HG03159 (cell line): ENCODE data around the gene UBAP1.
"Not testable (repeated sequence)": the region's sequence is repeated elsewhere in the genome, so short reads cannot be mapped to it uniquely, and the experiment has no call there.

Source experiments
- ATAC-seq: cut with Tn5 transposase; IDR thresholded peaks from one replicate; pipeline ENCODE4 v1.9.1; 2021; ENCODE audit warnings: mild to moderate bottlenecking, moderate library complexity; ENCODE audit not compliant: unreplicated experiment

Gene UBAP1

GRCh38 chr9:34256104-34256503 lies 77.3 kb downstream of the UBAP1 start:
- no peak for ATAC-seq

- ATAC-seq, result no peak
Measured at GRCh38 chr9:34256987-34257585, 78.2 kb downstream of the UBAP1 start.

- ATAC-seq, result no peak
Measured at GRCh38 chr9:34259315-34259714, 80.5 kb downstream of the UBAP1 start.

DNA sequence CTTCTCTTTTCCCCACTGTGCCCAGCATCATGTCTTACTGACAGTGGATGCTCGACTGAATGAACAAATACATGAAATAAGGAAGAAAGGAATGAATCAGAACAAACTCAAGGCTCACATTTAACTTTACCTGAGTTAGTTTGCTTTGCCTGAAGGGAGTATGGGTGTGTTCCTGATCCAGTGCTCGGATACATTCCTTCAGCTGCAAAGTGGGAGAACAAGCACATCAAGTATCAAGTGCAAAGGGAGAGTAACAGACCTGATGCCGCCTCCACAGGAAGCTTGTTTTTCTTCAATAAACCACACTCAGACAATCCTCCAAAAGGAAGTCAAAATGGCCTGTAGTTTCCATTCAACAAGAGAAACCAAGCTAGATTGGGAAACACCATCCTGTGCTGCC lies 84.1 kb downstream of the UBAP1 start:
- ATAC-seq, result no peak

- no peak for ATAC-seq
Measured at GRCh38 chr9:34267660-34268059, 88.8 kb downstream of the UBAP1 start.

- ATAC-seq, result no peak
Measured at GRCh38 chr9:34271265-34272006, 92.6 kb downstream of the UBAP1 start.

DNA sequence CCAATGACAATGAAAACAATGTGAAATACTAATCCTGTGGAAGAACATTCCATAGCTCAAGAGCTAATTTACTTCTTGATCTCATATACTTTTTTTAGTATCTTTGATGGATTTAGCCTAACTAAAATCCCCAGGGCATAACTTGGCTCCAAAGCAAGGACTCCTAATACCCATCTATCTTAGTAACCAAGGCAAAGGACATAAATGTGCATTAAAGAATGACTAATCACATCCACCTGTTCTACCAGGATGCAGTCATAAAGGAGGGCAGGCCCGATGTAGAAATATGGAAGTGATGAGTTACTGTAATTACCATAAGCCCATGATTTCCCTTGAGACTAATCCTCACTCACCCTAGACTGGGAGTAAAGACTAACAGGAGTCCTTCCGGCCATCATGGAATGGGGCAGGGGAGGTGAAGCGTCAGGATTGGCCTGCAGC lies 93.3 kb downstream of the UBAP1 start:
- no peak for ATAC-seq

DNA sequence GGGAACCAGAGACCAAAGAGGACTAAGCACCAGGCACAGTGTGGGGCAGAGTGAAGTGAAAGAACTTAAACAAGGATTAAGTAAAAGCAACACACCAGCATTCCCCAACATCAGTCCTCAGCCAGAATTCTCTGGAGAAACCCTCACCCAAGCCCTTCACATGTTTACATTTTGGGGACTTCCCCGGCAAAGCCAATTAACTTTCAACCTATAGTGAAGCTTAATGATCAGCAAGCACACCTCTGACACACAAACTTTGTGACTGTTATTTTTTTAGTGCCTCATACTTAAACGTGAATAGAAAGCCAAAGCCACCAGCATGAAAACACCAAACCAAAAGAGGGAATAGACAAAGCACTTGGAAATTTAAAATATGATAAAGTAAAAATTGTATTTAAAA lies 94.7 kb downstream of the UBAP1 start:
- not testable (repeated sequence) for ATAC-seq

DNA sequence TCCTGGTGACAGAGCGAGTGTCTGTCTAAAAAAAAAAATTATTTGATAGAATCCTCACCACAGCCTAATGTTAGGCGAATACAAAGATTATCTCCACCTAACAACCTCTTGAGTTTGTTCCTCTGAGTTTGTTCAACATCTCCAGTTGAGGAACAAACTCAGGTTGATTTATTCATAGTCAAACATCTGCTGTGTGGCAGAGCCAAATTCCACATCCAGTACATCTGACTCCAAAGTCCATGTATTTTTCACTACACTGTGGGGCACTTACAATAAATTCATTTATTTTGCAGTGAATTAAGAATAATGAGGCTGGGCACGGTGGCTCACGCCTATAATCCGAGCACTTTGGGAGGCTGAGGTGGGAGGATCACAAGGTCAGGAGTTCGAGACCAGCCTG lies 97.0 kb downstream of the UBAP1 start:
- ATAC-seq, result no peak

GRCh38 chr9:34276772-34277171 lies 97.9 kb downstream of the UBAP1 start:
- ATAC-seq, result no peak

GRCh38 chr9:34279411-34279810 lies 100.6 kb downstream of the UBAP1 start:
- ATAC-seq, result no peak

- no peak for ATAC-seq
Measured at GRCh38 chr9:34282096-34282495, 103.3 kb downstream of the UBAP1 start.

DNA sequence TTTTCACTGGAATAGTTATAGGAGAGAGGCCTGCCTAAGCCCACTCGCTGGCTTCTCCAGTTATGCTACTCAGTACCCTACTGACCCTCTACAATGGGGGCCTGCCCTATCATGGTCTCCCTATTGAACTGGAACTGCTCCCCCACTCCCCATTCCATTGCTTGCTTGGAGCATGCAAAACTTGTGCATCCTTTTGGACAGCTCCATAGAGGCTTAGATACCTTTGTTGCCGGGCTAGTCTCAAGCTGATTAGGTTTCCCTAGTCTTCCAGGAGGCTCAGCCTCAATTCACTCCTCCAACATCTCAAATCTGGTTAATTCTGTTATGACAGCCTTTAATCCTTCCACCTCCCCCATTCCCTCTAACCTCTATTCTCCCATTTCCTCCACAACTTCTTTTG lies 110.3 kb downstream of the UBAP1 start:
- ATAC-seq, result no peak

GRCh38 chr9:34291023-34291422 lies 112.2 kb downstream of the UBAP1 start:
- ATAC-seq, result no peak

GRCh38 chr9:34291423-34291822 lies 112.6 kb downstream of the UBAP1 start:
- ATAC-seq, result no peak

DNA sequence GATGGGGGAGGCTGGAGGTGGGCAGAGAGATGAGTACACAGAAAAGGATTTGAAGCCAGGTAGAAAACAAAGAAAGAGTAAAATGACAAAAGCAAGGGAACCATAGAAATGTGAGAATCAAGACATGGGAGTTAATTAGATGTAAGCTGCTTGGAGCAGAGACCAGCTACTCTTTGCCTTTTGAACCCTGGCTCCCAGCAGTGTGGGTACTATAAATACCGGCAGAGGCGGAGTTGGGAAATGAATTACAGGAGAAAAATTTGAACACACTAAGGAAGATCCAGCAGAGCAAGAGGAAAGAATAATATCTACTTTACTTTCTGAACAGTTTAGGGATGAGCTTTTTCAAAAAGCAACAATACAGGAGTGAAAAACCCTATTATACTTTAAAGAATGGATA lies 113.7 kb downstream of the UBAP1 start:
- ATAC-seq, result no peak

GRCh38 chr9:34301064-34301463 lies 122.2 kb downstream of the UBAP1 start:
- not testable (repeated sequence) for ATAC-seq
